ENCODE measurements around the gene ABTB1.
"Not testable (repeated sequence)": the region's sequence is repeated elsewhere in the genome, so short reads cannot be mapped to it uniquely, and the experiment has no call there.

Gene ABTB1

GRCh38 chr3:127698691-127699415 is 26.1 kb downstream of the ABTB1 start:
- H3K4me3 ChIP-seq (ENCODE audit: low read depth, low read length): no peak overlapping the region
- no peak for DNase-seq (ENCODE audit: low read depth)
- TF ChIP-seq CTCF (IDR thresholded peaks at IDR 0.05; ENCODE audit: insufficient read depth, low read depth, low read length, missing control alignments): no peak

- DNase-seq (ENCODE audit: low read depth): no peak
These were observed 26.9 kb downstream of the ABTB1 start for GRCh38 chr3:127699416-127700300.

GRCh38 chr3:127700406-127700805 is 27.7 kb downstream of the ABTB1 start:
- no peak for TF ChIP-seq CTCF (IDR thresholded peaks at IDR 0.05; ENCODE audit: insufficient read depth, low read depth, low read length, missing control alignments)
- no peak overlapping the region for H3K4me3 ChIP-seq (ENCODE audit: low read depth, low read length)
- no peak for DNase-seq (ENCODE audit: low read depth)

More at GRCh38 chr3:127699416-127700300, 26.9 kb downstream of the ABTB1 start:
- no peak overlapping the region for H3K4me3 ChIP-seq (ENCODE audit: low read depth, low read length)
- TF ChIP-seq CTCF (IDR thresholded peaks at IDR 0.05; ENCODE audit: insufficient read depth, low read depth, low read length, missing control alignments): no peak

GRCh38 chr3:127701280-127701911 is 28.6 kb downstream of the ABTB1 start:
- no peak for TF ChIP-seq CTCF (IDR thresholded peaks at IDR 0.05; ENCODE audit: insufficient read depth, low read depth, low read length, missing control alignments)
- no peak overlapping the region for H3K4me3 ChIP-seq (ENCODE audit: low read depth, low read length)
- no peak for DNase-seq (ENCODE audit: low read depth)

GRCh38 chr3:127702151-127702578 is 29.4 kb downstream of the ABTB1 start:
- no peak overlapping the region for H3K4me3 ChIP-seq (ENCODE audit: low read depth, low read length)
- DNase-seq (ENCODE audit: low read depth): no peak
- TF ChIP-seq CTCF (IDR thresholded peaks at IDR 0.05; ENCODE audit: insufficient read depth, low read depth, low read length, missing control alignments): no peak

- not testable (repeated sequence) for H3K4me3 ChIP-seq (ENCODE audit: low read depth, low read length); DNase-seq (ENCODE audit: low read depth)
These were observed 32.1 kb downstream of the ABTB1 start for GRCh38 chr3:127704840-127705239.

- no peak for TF ChIP-seq CTCF (IDR thresholded peaks at IDR 0.05; ENCODE audit: insufficient read depth, low read depth, low read length, missing control alignments)
- H3K4me3 ChIP-seq (ENCODE audit: low read depth, low read length): no peak overlapping the region
- no peak for DNase-seq (ENCODE audit: low read depth)
These were observed 33.6 kb downstream of the ABTB1 start for GRCh38 chr3:127706312-127706711.

Data from GM12865 (cell line).